Stimulated activated CD4-positive, alpha-beta T cell treated with anti-CD3 and anti-CD28 coated beads, Interleukin-2, amount 100 ng/mL, for 48 hours (primary cell): Measurements from ENCODE around the gene RABEPK.
"Not testable (repeated sequence)": the region's sequence is repeated elsewhere in the genome, so short reads cannot be mapped to it uniquely, and the experiment has no call there.

ENCODE experiments used
- DNase-seq, 2 donors: peaks; one replicate each; pipeline ENCODE4 v3.0.0-alpha.2; 2020

RABEPK gene

GRCh38 chr9:125195591-125195990, 4.8 kb upstream of the RABEPK start:
- DNase-seq = not testable (repeated sequence)

GRCh38 chr9:125202846-125203618, 2.7 kb downstream of the RABEPK start:
- no peak for DNase-seq

GRCh38 chr9:125204477-125204876, 4.1 kb downstream of the RABEPK start:
- DNase-seq = no peak

- no peak for DNase-seq
Measured at GRCh38 chr9:125214186-125214585, 13.8 kb downstream of the RABEPK start.

- DNase-seq = no peak
Measured at GRCh38 chr9:125218621-125219020, 18.3 kb downstream of the RABEPK start.

GRCh38 chr9:125224858-125225257, 24.5 kb downstream of the RABEPK start:
- DNase-seq = not testable (repeated sequence)

- DNase-seq = no peak
Measured at GRCh38 chr9:125227761-125228160, 27.4 kb downstream of the RABEPK start.

GRCh38 chr9:125233678-125234077, 33.3 kb downstream of the RABEPK start:
- no peak for DNase-seq

GRCh38 chr9:125234099-125234498, 33.8 kb downstream of the RABEPK start:
- DNase-seq = not testable (repeated sequence)

GRCh38 chr9:125235804-125236519, 35.6 kb downstream of the RABEPK start:
- DNase-seq = no peak

- DNase-seq = not testable (repeated sequence)
Measured at GRCh38 chr9:125236520-125237159, 36.3 kb downstream of the RABEPK start.

GRCh38 chr9:125238127-125238914, 38.0 kb downstream of the RABEPK start:
- DNase-seq = no peak

- no peak for DNase-seq
Measured at GRCh38 chr9:125238915-125239446, 38.6 kb downstream of the RABEPK start.

GRCh38 chr9:125239631-125240597, 39.6 kb downstream of the RABEPK start:
- no peak for DNase-seq

GRCh38 chr9:125240649-125240999, 40.3 kb downstream of the RABEPK start:
- DNase-seq = no peak

- DNase-seq = peak; percentile 97 to 99
Measured at GRCh38 chr9:125241000-125241862, 40.9 kb downstream of the RABEPK start, which contains the start of gene HSPA5. Gene HSPA5 (minus strand): TSS chr9:125241343. CDS start chr9:125241126, 217 bp downstream.

- DNase-seq = peak in 1 of 2 donors; percentile 31
Measured at GRCh38 chr9:125241863-125242739, 41.8 kb downstream of the RABEPK start.

- DNase-seq = no peak
Measured at GRCh38 chr9:125243792-125244260, 43.5 kb downstream of the RABEPK start.

GRCh38 chr9:125246261-125246667, 45.9 kb downstream of the RABEPK start:
- DNase-seq = no peak
